Fibroblast of lung (primary cell): ENCODE data around the gene ZNHIT1. TPM values are rescaled to one million over a fixed set of nuclear protein-coding genes. Genes with fewer than 3 reads are reported as not detected.

ENCODE experiments used
- DNase-seq, 2 donors: peaks; one replicate each; pipeline versions ENCODE4 v3.0.0 to v3.0.0-alpha.2; 2010; ENCODE audit warnings: low read depth in 2 of 2
- H2AFZ ChIP-seq: 2 replicates; pipeline ENCODE4 v1.5.1; 2012; ENCODE audit warnings: low read length, control low read depth, inconsistent platforms
- H3K27ac ChIP-seq: 2 replicates; pipeline ENCODE4 v1.5.1; 2011; ENCODE audit warnings: low read length, control low read depth; ENCODE audit not compliant: insufficient read depth
- H3K27me3 ChIP-seq: 2 replicates; pipeline ENCODE4 v1.5.1; 2011; ENCODE audit warnings: mild to moderate bottlenecking, low read length; ENCODE audit not compliant: control insufficient read depth, insufficient read depth
- H3K36me3 ChIP-seq: 2 replicates; pipeline ENCODE4 v1.5.1; 2011; ENCODE audit warnings: low read length; ENCODE audit not compliant: control insufficient read depth, insufficient read depth
- H3K4me1 ChIP-seq: 2 replicates; pipeline ENCODE4 v1.5.1; 2011; ENCODE audit warnings: low read length; ENCODE audit not compliant: control insufficient read depth, insufficient read depth; ENCODE audit errors: extremely low read depth
- H3K4me2 ChIP-seq: 2 replicates; pipeline ENCODE4 v1.5.1; 2011; ENCODE audit warnings: low read length, control low read depth; ENCODE audit not compliant: insufficient read depth; ENCODE audit errors: extremely low read depth
- H3K4me3 ChIP-seq, 4 experiments: fragments of 200-600 bp in 1 of 4; sonication (generic) in 1 of 4; replicated peaks in 1 of 4; 2 replicates each; pipeline ENCODE4 v1.5.1; 2011 to 2016; ENCODE audit warnings: low read length in 4 of 4, low read depth in 3 of 4, mild to moderate bottlenecking in 3 of 4, control low read depth in 2 of 4, inconsistent platforms in 1 of 4, mixed read lengths in 1 of 4; ENCODE audit not compliant: insufficient read depth in 1 of 4; ENCODE audit errors: control extremely low read depth in 1 of 4
- H3K79me2 ChIP-seq: 2 replicates; pipeline ENCODE4 v1.5.1; 2012; ENCODE audit warnings: mild to moderate bottlenecking, low read length, inconsistent platforms; ENCODE audit not compliant: control insufficient read depth, insufficient read depth
- H3K9ac ChIP-seq: 2 replicates; pipeline ENCODE4 v1.5.1; 2011; ENCODE audit warnings: mild to moderate bottlenecking, low read length, control low read depth; ENCODE audit not compliant: insufficient read depth
- H3K9me3 ChIP-seq: 2 replicates; pipeline ENCODE4 v1.5.1; 2012; ENCODE audit warnings: low read depth, low read length; ENCODE audit not compliant: control insufficient read depth, insufficient read depth
- H4K20me1 ChIP-seq: 2 replicates; pipeline ENCODE4 v1.5.1; 2011; ENCODE audit warnings: low read length; ENCODE audit not compliant: control insufficient read depth, insufficient read depth; ENCODE audit errors: extremely low read depth
- CTCF ChIP-seq, 2 donors: IDR thresholded peaks in 1 of 2; conservative IDR thresholded peaks in 1 of 2; 1 replicate in 1 of 2; 2 replicates in 1 of 2; pipeline ENCODE4 v1.5.1; 2011 to 2012; ENCODE audit warnings: low read length in 2 of 2, control low read depth in 1 of 2, inconsistent platforms in 1 of 2, low read depth in 1 of 2, mild to moderate bottlenecking in 1 of 2
- EZH2 ChIP-seq: IDR thresholded peaks from 2 replicates; pipeline ENCODE4 v1.5.1; 2012; ENCODE audit warnings: low read length, control low read depth, mild to moderate bottlenecking; ENCODE audit errors: missing control alignments
- polyA plus RNA-seq, 2 donors: library from polyadenylated mRNA; depleted of rRNA in 1 of 2; stranded (reverse) in 1 of 2; unstranded in 1 of 2; fragments of >200 nt; gene quantifications; 2 replicates each; pipeline ENCODE4 v1.2.1, GENCODE V29; 2011 to 2012; ENCODE audit warnings: missing spikeins in 1 of 2
- total RNA-seq: library from RNA; depleted of rRNA; stranded (reverse); fragments of >200 nt; gene quantifications from 2 replicates; pipeline ENCODE4 v1.2.1, GENCODE V29; 2014

Gene ZNHIT1
- total and polyA plus RNA-seq, 2 donors (not counting 1 experiment from before 2014, with no cell fraction given) = 36.6 to 62.1 TPM

GRCh38 chr7:101180130-101180755 is 37.7 kb upstream of the ZNHIT1 start, which contains the start of gene NAT16:
Gene NAT16, minus strand, starts transcription at chr7:101180293. Its CDS starts 5,486 bp downstream, at chr7:101174807.
- Histone ChIP-seq H3K4me1 (no peaks in the 10 kb centered on the region), H3K27me3 (peaks cover 52% of the 10 kb centered on the region), H3K9me3 (no peaks in the 10 kb centered on the region), H4K20me1 (no peaks in the 10 kb centered on the region), H3K4me3 (no peak within 1 kb of the TSS), H3K79me2 (no peaks in the 10 kb centered on the region), H3K4me2 (peak within 1 kb of the TSS; percentile 25), H2AFZ (no peak within 1 kb of the TSS), H3K9ac (no peak within 1 kb of the TSS), H3K36me3 (no peaks in the 10 kb centered on the region), H3K27ac (no peak within 1 kb of the TSS)
- DNase-seq = no peak
- TF ChIP-seq CTCF (conservative IDR thresholded peaks at IDR 0.05 in 1 of 2, IDR thresholded peaks at IDR 0.05 in 1 of 2; ENCODE audit: low read depth in 1 of 2, low read length in 2 of 2) (no peak), EZH2 (peak; percentile 92)

- Histone ChIP-seq H3K9ac (no peak overlapping the region), H3K9me3 (no peaks in the 10 kb centered on the region), H3K4me3 (no peak overlapping the region), H3K27ac (no peak overlapping the region), H3K4me1 (no peaks in the 10 kb centered on the region), H2AFZ (no peak overlapping the region), H4K20me1 (no peaks in the 10 kb centered on the region), H3K27me3 (peaks cover 10% of the 10 kb centered on the region), H3K4me2 (no peak overlapping the region), H3K36me3 (no peaks in the 10 kb centered on the region), H3K79me2 (no peaks in the 10 kb centered on the region)
- DNase-seq = peak in 1 of 2 donors; percentile 58
- TF ChIP-seq CTCF (conservative IDR thresholded peaks at IDR 0.05 in 1 of 2, IDR thresholded peaks at IDR 0.05 in 1 of 2; ENCODE audit: low read depth in 1 of 2, low read length in 2 of 2) = no peak
- no peak for TF ChIP-seq EZH2
These were observed 32.6 kb upstream of the ZNHIT1 start for GRCh38 chr7:101185258-101185839.

GRCh38 chr7:101186194-101186593 is 31.8 kb upstream of the ZNHIT1 start:
- no peaks in the 10 kb centered on the region for H3K79me2 ChIP-seq
- H4K20me1 ChIP-seq = no peaks in the 10 kb centered on the region
- TF ChIP-seq CTCF (conservative IDR thresholded peaks at IDR 0.05 in 1 of 2, IDR thresholded peaks at IDR 0.05 in 1 of 2; ENCODE audit: low read depth in 1 of 2, low read length in 2 of 2) (no peak), EZH2 (no peak)
- H3K4me3 ChIP-seq = no peak overlapping the region
- no peaks in the 10 kb centered on the region for H3K4me1 ChIP-seq
- H3K9me3 ChIP-seq = no peaks in the 10 kb centered on the region
- H3K36me3 ChIP-seq = no peaks in the 10 kb centered on the region
- no peak overlapping the region for H3K9ac ChIP-seq
- no peak overlapping the region for H3K27ac ChIP-seq
- no peak overlapping the region for H2AFZ ChIP-seq
- H3K27me3 ChIP-seq = peaks cover 3% of the 10 kb centered on the region
- no peak overlapping the region for H3K4me2 ChIP-seq
- DNase-seq = no peak
